ENCODE measurements around the gene NFS1.

DNA sequence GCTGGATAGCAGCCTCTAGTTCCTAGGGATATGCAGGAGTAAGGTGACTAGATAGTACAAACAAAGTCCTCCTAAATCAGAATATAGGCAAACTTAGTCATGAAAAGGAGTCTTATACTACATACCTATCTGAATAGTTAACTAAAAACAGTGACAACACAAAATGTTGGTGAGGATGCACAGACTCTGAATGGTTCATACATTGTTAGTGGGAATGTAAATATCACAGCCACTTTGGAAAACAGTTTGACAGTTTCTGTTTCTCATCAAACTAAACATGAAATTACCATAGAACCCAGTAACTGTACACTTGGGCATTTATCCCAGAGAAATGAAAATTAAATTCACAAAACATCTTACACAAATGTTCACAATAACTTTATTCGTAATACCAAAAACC, 17.2 kb downstream of the NFS1 start:
- no peak for TF ChIP-seq POLR2A (IDR thresholded peaks at IDR 0.05; ENCODE audit: low read depth)
- TF ChIP-seq, protein P1, sequence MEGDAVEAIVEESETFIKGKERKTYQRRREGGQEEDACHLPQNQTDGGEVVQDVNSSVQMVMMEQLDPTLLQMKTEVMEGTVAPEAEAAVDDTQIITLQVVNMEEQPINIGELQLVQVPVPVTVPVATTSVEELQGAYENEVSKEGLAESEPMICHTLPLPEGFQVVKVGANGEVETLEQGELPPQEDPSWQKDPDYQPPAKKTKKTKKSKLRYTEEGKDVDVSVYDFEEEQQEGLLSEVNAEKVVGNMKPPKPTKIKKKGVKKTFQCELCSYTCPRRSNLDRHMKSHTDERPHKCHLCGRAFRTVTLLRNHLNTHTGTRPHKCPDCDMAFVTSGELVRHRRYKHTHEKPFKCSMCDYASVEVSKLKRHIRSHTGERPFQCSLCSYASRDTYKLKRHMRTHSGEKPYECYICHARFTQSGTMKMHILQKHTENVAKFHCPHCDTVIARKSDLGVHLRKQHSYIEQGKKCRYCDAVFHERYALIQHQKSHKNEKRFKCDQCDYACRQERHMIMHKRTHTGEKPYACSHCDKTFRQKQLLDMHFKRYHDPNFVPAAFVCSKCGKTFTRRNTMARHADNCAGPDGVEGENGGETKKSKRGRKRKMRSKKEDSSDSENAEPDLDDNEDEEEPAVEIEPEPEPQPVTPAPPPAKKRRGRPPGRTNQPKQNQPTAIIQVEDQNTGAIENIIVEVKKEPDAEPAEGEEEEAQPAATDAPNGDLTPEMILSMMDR (IDR thresholded peaks at IDR 0.05): no peak

Measured in esophagus muscularis mucosa (tissue), 3 donors.